Activated T-helper 17 cell treated with anti-CD3 and anti-CD28 coated beads, Interleukin-2, amount 50 U/mL, for 72 hours (primary cell): ENCODE measurements around the gene ZFP42. TPM values are rescaled to one million over a fixed set of nuclear protein-coding genes. Genes with fewer than 3 reads are reported as not detected.
"Not testable (repeated sequence)": the region's sequence is repeated elsewhere in the genome, so short reads cannot be mapped to it uniquely, and the experiment has no call there.

ENCODE experiments used
- ATAC-seq: fragments of 150-1000 bp; cut with Tn5 transposase; replicated peaks from 2 replicates; pipeline ENCODE4 v1.10.0; 2021; ENCODE audit warnings: mild to moderate bottlenecking, moderate library complexity
- H3K27ac Mint-ChIP-seq: one replicate; pipeline ENCODE4 v1.8.0; 2022; ENCODE audit warnings: mixed read lengths
- H3K27me3 Mint-ChIP-seq: one replicate; pipeline ENCODE4 v1.8.0; 2022; ENCODE audit warnings: mixed read lengths
- H3K36me3 Mint-ChIP-seq: one replicate; pipeline ENCODE4 v1.8.0; 2022; ENCODE audit warnings: low read depth, mild to moderate bottlenecking, mixed read lengths
- H3K4me1 Mint-ChIP-seq: one replicate; pipeline ENCODE4 v1.8.0; 2022; ENCODE audit warnings: mixed read lengths
- H3K4me3 Mint-ChIP-seq: one replicate; pipeline ENCODE4 v1.8.0; 2022; ENCODE audit warnings: mild to moderate bottlenecking, mixed read lengths
- H3K9me3 Mint-ChIP-seq: one replicate; pipeline ENCODE4 v1.8.0; 2022; ENCODE audit warnings: mixed read lengths
- total RNA-seq, 2 donors: library from RNA; stranded (reverse); gene quantifications; one replicate each; pipeline ENCODE4 v1.2.3, GENCODE V29; 2022

The ZFP42 gene
- total RNA-seq, result not detected

DNA sequence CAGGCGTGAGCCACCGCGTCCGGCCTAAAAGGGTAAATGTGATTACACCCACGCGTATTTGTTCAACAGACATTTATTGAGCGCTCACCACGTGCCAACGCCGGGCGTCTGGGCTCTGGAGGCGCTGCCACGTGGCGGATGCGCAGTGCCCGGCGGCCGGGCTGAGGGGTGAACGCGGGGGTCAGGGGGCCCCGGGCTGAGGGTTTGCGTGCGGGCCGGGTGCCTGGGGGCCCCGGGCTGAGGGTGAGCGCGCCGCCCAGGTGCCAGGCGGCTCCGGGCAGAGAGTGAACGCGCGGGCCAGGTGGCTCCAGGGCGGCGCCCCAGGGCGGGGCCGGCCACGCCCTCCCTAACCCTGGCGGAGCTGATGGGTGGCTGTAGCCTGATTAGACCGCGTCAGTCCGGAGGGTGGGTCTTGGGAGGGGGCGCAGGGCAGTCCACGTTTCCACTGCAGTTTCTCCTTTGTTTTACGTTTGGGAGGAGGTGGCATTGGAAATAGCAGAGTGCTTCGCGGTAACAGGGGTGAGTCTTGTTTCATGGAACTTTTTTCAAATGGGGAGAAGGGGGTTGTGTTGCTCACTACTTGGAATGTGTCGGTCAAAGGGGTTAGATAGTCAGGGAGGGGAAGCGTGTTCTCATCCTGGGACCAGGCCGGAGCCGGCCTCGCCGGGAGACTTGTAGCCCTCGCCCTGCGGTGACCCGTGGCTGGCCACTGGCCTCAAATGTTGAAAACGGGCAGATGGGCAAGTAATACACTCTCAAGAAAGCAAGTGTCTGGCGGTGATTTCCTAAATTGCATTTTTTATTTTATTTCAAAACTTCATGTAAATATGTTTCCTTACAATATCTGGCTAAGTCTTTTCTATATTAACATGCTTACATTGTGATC is at the start of gene ZFP42:
Gene ZFP42, plus strand, starts transcription at position 450 of the 886 bp plus-strand sequence. CDS start 7,037 bp downstream, outside the sequence.
- no peak for ATAC-seq
- Mint-ChIP-seq H3K9me3 (peaks cover 16% of the 10 kb centered on the region), H3K27ac (no peak within 1 kb of the TSS), H3K4me1 (no peaks in the 10 kb centered on the region), H3K27me3 (peaks cover 7% of the 10 kb centered on the region), H3K4me3 (no peak within 1 kb of the TSS), H3K36me3 (no peaks in the 10 kb centered on the region)

DNA sequence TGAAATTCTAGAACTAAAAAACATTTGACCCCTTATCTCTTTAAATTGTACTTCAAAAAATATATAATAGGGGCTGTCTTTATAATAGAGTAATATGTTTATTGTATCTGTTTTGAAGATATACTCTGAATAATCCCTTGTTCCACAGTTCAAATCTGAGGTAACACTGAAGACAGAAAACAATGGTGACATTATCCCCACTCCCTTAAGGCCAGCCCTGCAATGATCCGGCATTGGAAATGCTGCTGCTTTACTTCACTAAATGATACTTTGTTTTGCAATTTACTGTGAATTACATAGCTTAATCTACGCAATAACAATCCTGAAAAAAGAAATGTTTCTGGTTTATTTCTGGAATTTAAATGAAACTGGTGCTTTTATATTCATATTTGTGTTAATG is 34.4 kb upstream of the ZFP42 start:
- no peak for ATAC-seq
- H3K4me3 Mint-ChIP-seq, result no peak overlapping the region
- H3K4me1 Mint-ChIP-seq, result no peaks in the 10 kb centered on the region
- no peaks in the 10 kb centered on the region for H3K36me3 Mint-ChIP-seq
- no peaks in the 10 kb centered on the region for H3K27me3 Mint-ChIP-seq
- H3K9me3 Mint-ChIP-seq, result peaks cover 8% of the 10 kb centered on the region
- H3K27ac Mint-ChIP-seq, result no peak overlapping the region

- Mint-ChIP-seq H3K4me3 (no peak overlapping the region), H3K36me3 (no peaks in the 10 kb centered on the region), H3K27ac (no peak overlapping the region), H3K27me3 (no peaks in the 10 kb centered on the region), H3K9me3 (peaks cover 8% of the 10 kb centered on the region), H3K4me1 (no peaks in the 10 kb centered on the region)
- no peak for ATAC-seq
These were observed 33.6 kb upstream of the ZFP42 start for GRCh38 chr4:187961961-187962360.

DNA sequence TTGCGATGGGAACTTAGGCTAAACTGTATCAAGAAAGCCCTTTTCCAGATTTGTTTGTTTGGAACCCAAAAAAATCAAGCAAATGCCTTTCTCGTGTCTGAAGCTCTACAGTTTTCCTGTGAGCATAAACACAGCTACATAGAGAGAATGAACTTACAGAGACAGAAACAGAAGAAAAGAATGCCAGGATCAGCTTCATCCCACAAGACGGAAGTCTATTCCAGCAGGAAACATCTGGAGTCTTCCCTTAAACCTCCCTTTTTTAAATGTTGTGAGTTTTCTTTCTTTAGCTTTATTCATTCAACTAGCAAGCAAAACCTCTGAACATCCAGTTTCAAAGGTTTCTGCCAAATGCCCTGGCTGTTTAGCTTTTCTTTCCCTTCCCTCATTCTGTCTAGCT is 32.6 kb upstream of the ZFP42 start:
- Mint-ChIP-seq H3K4me3 (no peak overlapping the region), H3K4me1 (no peaks in the 10 kb centered on the region), H3K9me3 (peaks cover 8% of the 10 kb centered on the region)

GRCh38 chr4:187965726-187966125 is 29.8 kb upstream of the ZFP42 start:
- no peak overlapping the region for H3K27ac Mint-ChIP-seq
- no peaks in the 10 kb centered on the region for H3K4me1 Mint-ChIP-seq
- no peaks in the 10 kb centered on the region for H3K27me3 Mint-ChIP-seq
- no peak for ATAC-seq
- H3K4me3 Mint-ChIP-seq, result no peak overlapping the region
- H3K9me3 Mint-ChIP-seq, result peaks cover 4% of the 10 kb centered on the region
- no peaks in the 10 kb centered on the region for H3K36me3 Mint-ChIP-seq

More for the DNA sequence above, 32.6 kb upstream of the ZFP42 start:
- H3K27ac Mint-ChIP-seq, result no peak overlapping the region
- no peaks in the 10 kb centered on the region for H3K27me3 Mint-ChIP-seq
- no peak for ATAC-seq
- H3K36me3 Mint-ChIP-seq, result no peaks in the 10 kb centered on the region

GRCh38 chr4:187972135-187972534 is 23.4 kb upstream of the ZFP42 start:
- no peaks in the 10 kb centered on the region for H3K36me3 Mint-ChIP-seq
- H3K4me3 Mint-ChIP-seq, result no peak overlapping the region

GRCh38 chr4:187983746-187984145 is 11.8 kb upstream of the ZFP42 start:
- Mint-ChIP-seq H3K9me3 (peaks cover 29% of the 10 kb centered on the region), H3K27me3 (no peaks in the 10 kb centered on the region), H3K27ac (no peak overlapping the region), H3K4me1 (no peaks in the 10 kb centered on the region), H3K4me3 (no peak overlapping the region), H3K36me3 (no peaks in the 10 kb centered on the region)
- ATAC-seq, result no peak

More at GRCh38 chr4:187972135-187972534, 23.4 kb upstream of the ZFP42 start:
- H3K27ac Mint-ChIP-seq, result no peak overlapping the region
- no peaks in the 10 kb centered on the region for H3K4me1 Mint-ChIP-seq
- H3K27me3 Mint-ChIP-seq, result no peaks in the 10 kb centered on the region
- peaks cover 4% of the 10 kb centered on the region for H3K9me3 Mint-ChIP-seq
- no peak for ATAC-seq

GRCh38 chr4:187992971-187993370 is 2.6 kb upstream of the ZFP42 start:
- H3K4me3 Mint-ChIP-seq, result no peak overlapping the region
- H3K27ac Mint-ChIP-seq, result no peak overlapping the region

GRCh38 chr4:187993827-187994226 is 1.7 kb upstream of the ZFP42 start:
- peaks cover 16% of the 10 kb centered on the region for H3K9me3 Mint-ChIP-seq
- no peaks in the 10 kb centered on the region for H3K36me3 Mint-ChIP-seq
- H3K4me3 Mint-ChIP-seq, result no peak overlapping the region
- no peak for ATAC-seq
- no peaks in the 10 kb centered on the region for H3K4me1 Mint-ChIP-seq
- no peak overlapping the region for H3K27ac Mint-ChIP-seq
- H3K27me3 Mint-ChIP-seq, result peaks cover 7% of the 10 kb centered on the region

More at GRCh38 chr4:187992971-187993370, 2.6 kb upstream of the ZFP42 start:
- Mint-ChIP-seq H3K9me3 (peaks cover 16% of the 10 kb centered on the region), H3K36me3 (no peaks in the 10 kb centered on the region), H3K27me3 (peaks cover 7% of the 10 kb centered on the region), H3K4me1 (no peaks in the 10 kb centered on the region)
- ATAC-seq, result no peak

DNA sequence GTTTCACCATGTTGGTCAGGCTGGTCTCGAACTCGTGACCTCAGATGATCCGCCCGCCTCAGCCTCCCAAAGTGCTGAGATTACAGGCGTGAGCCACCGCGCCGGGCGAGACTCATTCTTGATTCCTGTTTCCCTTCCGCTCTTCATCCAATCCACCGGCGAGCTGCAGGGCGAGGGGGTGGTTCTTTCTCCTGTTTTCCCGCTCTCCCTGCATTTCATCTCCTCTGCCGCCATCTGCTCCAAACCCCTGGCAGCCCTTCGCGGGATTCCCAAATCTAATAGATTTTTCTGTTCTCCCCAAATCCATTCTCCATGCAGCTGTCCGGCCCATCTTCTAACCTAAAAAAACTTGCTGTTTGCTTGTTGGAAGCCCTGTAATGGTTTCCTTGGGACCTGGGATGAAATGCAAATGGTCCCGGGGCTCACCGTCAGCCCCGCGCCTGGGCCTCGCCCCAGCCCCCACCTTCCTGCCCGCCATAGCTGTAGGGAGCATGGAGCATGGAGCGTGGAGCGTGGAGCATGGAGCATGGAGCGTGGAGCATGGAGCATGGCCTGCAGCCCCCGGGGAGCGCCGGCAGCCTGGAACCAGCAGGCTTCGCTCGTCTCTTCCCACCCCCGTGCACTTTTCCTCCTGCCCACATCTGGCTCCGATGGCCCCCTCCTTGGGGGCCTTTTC is 1.1 kb downstream of the ZFP42 start:
- ATAC-seq, result no peak
- Mint-ChIP-seq H3K27ac (no peak overlapping the region), H3K4me1 (no peaks in the 10 kb centered on the region), H3K27me3 (peaks cover 7% of the 10 kb centered on the region), H3K4me3 (no peak overlapping the region), H3K9me3 (peaks cover 16% of the 10 kb centered on the region), H3K36me3 (no peaks in the 10 kb centered on the region)

GRCh38 chr4:187997991-187998390 is 2.4 kb downstream of the ZFP42 start:
- H3K4me3 Mint-ChIP-seq, H3K27ac Mint-ChIP-seq, H3K36me3 Mint-ChIP-seq, H3K4me1 Mint-ChIP-seq, ATAC-seq, H3K27me3 Mint-ChIP-seq: not testable (repeated sequence)
- peaks cover 16% of the 10 kb centered on the region for H3K9me3 Mint-ChIP-seq

DNA sequence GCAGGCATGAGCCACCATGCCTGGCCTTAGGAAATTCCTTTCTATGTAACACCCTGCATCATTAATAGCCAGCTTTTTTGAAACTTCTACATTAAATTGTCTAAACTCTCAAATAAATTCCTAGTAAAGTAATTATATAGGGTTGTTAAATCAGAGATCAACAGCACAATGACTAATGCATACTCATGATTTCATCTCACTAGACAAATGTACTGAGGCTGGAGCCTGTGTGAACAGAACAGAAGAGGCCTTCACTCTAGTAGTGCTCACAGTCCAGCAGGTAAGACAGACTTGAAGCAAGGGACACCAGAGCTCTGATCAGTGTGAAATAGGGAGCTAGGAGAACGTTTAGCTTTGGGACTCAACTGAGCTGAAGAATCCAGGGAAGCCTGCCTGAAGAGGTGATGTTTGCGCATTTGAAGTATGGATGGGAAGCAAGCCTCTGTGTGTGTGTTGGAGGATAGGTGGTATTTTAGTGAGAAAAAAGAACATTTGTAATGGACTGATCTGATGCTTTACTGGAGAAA is 3.9 kb downstream of the ZFP42 start:
- H3K36me3 Mint-ChIP-seq, result no peaks in the 10 kb centered on the region
- peaks cover 4% of the 10 kb centered on the region for H3K9me3 Mint-ChIP-seq
- no peak overlapping the region for H3K4me3 Mint-ChIP-seq
- no peak overlapping the region for H3K27ac Mint-ChIP-seq
- no peak for ATAC-seq
- peaks cover 7% of the 10 kb centered on the region for H3K27me3 Mint-ChIP-seq
- no peaks in the 10 kb centered on the region for H3K4me1 Mint-ChIP-seq

GRCh38 chr4:188002323-188002722 is 6.8 kb downstream of the ZFP42 start:
- H3K27me3 Mint-ChIP-seq, result peaks cover 3% of the 10 kb centered on the region
- no peak overlapping the region for H3K27ac Mint-ChIP-seq
- no peaks in the 10 kb centered on the region for H3K4me1 Mint-ChIP-seq
- H3K4me3 Mint-ChIP-seq, result no peak overlapping the region
- no peaks in the 10 kb centered on the region for H3K36me3 Mint-ChIP-seq
- peaks cover 4% of the 10 kb centered on the region for H3K9me3 Mint-ChIP-seq
- no peak for ATAC-seq

GRCh38 chr4:188002751-188003150 is 7.2 kb downstream of the ZFP42 start:
- no peak overlapping the region for H3K27ac Mint-ChIP-seq
- no peak for ATAC-seq
- no peaks in the 10 kb centered on the region for H3K36me3 Mint-ChIP-seq
- H3K27me3 Mint-ChIP-seq, result no peaks in the 10 kb centered on the region
- no peaks in the 10 kb centered on the region for H3K4me1 Mint-ChIP-seq
- H3K4me3 Mint-ChIP-seq, result no peak overlapping the region
- no peaks in the 10 kb centered on the region for H3K9me3 Mint-ChIP-seq

DNA sequence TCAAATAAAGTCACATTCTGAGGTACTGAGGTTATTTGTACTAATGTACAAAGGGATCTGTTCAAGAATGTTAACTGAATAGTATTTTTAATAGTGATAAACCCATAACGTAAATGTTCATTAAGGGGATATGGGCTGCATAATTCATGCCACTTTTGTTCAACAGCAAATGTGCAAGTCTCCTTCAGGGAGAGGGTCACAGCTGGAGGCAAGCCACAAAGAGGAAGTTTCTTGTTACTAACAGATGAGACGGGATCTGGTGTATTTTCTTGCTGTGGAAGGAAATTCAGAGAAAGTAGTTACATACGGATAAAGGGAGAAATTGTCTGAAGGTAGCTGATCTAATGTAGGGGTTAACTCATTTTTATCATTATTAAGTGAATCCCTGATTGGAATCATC is 10.0 kb downstream of the ZFP42 start:
- H3K27ac Mint-ChIP-seq, result no peak overlapping the region
- no peak for ATAC-seq
- no peaks in the 10 kb centered on the region for H3K27me3 Mint-ChIP-seq
- no peaks in the 10 kb centered on the region for H3K36me3 Mint-ChIP-seq
- no peak overlapping the region for H3K4me3 Mint-ChIP-seq
- peaks cover 6% of the 10 kb centered on the region for H3K9me3 Mint-ChIP-seq
- no peaks in the 10 kb centered on the region for H3K4me1 Mint-ChIP-seq
